Stimulated activated naive CD4-positive, alpha-beta T cell (primary cell): ENCODE results near the gene UROS.

Source experiments
- DNase-seq, 6 experiments: peaks; one replicate each; lab custom pipeline; 2025; lab: John Stamatoyannopoulos, UW

Gene UROS

DNA sequence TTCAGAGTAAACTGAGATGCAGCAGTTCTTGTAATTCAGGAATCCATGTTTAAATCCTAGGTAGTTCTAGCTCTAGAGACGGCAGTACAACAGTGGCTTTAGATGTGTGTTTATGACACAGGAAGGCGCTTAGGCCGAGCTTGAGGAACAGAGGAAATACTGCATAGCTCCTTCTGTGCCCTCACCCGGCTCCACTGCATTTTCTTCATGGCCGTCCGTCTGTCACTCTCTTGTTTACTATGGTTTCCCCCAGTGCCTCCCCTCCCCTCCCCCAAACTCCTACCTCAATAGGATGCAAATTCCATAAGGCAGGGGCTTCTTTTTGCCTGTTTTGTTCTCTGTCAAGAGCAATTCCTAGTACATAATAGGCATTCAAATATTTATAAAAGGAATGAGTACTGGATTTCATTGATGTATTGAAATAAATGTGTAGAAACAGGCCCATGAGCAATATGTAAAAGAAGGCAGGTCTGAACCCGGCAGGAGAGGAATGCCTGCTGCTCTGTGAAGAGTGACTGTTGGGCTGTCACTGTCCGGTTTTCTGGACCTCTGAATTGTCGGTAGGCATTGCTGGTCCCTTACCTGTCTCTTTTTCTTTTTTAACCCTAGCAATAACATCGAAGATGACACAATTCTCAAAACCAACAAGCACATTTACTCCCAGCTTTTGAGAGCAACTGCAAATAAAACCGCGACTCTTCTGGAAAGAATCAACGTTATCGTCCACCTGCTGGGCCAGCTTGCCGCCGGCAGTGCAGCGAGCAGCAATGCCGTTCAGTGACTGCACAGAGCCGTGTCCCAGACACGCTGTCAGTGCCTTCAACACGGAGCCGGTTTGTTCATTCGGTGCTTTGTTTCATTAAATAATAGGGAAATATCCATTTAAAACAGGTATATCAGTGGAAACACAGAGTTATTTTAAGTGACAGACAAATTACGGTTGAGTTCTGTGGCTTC lies 60.1 kb downstream of the UROS start:
- DNase-seq: no peak

DNA sequence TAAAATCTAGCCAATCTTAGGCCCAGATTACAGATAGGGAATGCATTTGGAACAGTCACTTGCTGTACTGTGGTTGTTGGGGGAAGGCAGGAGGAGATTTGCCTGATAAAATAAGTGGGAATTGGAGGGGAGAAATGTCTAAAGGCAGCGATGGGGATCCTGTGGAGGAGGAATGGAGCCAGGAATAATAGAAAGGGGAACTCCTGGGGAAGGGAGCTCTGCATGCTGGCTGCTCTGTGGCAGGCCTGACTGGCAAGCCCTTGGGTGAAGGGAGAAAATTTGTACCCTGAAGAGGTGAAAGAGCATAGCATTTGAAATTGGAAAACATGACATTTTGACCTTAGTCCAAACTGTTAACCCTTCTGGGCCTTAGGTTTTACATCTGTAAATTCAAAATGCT lies 61.1 kb downstream of the UROS start:
- DNase-seq: no peak

DNA sequence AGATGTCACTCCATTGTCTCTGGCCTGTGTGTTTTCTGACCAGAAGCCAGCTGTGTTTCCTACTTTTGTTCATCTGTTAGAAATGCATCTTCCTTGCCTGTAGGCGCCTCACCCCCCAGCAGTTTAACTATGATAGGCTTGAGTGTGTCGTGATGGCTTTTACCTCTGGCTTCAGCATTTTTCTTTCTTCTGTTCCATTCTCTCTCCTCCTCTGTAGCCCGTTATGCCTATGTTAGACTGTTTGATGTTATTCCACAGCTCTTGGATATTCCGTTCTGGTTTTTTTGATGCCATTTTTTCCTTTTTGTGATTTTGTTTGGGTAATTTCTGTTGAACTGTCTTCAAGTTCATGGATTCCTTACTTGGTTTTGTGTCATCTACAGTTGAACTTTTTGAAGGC lies 65.3 kb downstream of the UROS start:
- no peak for DNase-seq

DNA sequence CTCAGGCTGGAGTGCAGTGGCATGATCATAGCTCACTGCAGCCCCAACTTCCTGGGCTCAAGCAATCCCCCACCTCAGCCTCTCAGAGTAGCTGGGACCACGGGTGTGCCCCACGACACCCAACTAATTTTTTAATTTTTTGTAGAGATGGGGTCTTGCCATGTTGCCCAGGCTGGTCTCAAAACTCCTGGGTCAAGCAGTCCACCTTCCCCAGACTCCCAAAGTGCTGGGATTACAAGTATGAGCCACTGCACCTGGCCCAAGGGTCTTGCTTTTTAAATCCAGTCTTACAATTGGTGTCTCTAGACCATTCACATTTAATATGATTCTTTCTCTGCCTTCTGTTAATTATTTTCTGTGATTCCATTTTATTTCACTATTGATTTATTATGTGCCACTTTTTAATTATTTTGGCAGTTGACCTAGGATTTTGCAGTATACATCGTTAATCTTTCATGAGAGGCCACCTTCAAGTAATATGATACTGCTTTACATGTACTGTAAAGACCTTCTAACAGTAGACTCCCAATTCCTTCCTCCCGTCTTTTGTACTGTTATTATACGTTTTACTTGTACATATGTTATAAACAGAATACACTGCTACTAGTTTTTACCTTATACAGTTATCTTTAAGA lies 66.1 kb downstream of the UROS start:
- no peak for DNase-seq

DNA sequence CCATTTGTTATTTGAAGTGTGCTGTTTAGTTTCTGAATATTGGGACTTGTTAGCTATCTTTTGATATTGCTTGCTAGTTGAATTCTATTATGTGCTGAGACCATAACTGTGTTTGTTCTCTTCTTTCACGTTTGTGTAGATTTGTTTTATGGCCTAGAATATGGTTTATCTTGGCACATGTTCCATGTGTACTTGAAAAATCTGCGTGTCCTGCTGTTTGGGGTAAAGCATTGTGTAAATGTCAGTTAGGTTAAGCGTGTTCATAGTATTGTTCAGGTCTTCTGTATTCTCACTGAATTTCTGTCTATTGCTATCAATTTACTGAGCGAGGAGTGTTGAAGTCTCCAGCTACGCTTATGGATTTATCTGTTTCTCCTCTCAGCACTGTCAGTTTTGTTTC lies 66.9 kb downstream of the UROS start:
- DNase-seq: no peak

DNA sequence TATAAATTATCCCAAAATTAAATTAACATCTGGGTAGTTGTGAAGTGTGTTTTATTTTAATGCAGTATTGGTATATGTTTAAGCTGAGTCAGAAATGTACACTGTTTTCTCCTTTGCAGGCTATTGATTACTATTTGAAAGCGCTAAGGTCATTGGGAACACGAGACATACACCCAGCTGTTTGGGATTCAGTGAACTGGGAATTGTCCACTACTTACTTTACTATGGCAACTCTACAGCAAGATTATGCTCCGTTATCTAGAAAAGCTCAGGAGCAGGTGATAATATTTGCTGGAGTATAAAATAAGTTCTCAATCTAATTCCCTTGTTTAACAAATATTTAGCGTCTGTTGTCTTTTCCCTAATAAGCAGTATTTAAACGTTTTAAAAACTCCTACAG lies 75.6 kb downstream of the UROS start:
- no peak for DNase-seq

DNA sequence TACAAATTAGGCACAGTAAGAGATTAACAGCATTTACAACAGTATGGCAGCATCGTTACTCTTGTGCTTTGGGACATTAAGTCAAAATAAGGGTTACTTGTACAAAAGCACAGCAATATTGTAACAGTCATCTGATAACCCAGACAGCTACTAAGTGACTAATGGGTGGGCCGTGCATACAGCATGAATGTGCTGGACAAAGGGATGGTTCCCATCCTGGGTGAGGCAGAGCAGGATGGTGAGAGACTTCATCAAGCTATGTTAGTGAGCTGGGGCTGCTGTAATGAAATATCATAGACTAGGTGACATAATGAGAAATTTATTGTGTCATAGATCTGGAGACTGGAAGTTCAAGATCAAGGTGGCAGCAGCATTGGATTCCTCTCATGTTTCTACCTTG lies 78.1 kb downstream of the UROS start:
- DNase-seq: no peak

DNA sequence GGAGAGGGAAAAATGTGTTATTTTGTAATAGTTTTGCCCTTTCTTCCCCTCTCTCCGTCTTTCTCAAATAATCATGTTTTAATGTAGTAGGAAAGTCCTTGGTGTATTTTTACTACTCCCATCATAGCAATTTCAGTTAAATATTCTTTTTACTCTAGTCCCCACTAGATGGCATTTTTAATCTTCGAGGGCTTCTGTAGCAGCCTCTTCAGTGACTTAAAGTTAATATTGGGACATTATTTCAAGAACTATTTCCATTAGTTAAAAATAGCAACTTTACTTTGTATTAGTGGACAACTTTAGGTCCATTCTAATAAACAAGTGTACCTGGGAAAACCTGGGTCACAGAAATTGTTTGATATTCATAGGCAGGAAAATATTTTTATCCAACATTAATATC lies 80.6 kb downstream of the UROS start:
- DNase-seq: no peak

DNA sequence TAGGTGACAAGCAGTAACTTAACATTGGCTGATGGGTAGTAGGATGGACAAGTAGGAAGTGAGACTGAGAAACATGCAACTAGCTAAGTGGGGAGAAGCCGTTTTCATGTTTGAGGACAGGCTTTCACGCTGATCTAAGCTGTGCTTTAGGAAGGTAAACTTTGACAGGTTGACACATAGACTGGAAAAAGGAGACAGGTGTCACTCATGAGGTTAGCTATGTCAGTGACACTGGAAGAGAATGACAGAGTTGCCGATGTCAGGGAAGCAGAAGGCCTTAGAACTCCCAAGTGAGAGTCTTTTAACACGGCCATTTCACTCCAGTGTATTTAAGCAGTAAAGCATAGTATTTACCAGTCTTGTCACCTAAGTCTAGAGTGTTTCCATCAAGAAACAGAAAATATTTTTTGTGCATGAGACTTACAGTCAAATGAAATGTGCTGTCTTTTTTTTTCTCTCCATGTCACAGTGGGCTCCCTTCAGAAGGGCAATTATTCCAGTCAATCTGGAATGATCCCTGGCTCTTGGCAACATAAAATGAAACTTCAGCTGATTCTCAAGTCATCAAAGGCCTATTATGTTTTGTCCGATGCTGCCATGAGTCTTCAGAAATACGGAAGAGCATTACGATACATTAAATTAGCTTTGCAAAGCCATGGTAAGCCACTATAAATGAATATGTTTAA lies 82.9 kb downstream of the UROS start:
- no peak for DNase-seq
